Measurements from ENCODE around the gene TTLL9.

Gene TTLL9

DNA sequence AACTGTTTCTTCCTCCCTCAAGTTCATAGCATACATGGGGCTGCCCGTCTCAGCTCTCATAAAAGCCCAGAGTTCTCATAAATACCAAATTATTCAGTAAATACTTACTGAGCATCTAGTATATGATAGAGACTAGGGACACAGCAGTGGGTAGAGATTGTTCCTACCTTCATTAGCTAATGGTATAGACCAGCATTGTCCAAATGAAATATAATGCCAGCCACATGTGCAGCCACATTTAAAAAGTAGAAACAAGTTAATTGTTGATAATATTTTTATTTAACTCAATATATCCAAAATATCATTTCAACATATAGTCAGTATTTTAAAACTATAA lies 1.2 kb downstream of the TTLL9 start:
- Histone ChIP-seq H3K4me1 (ENCODE audit: control insufficient read depth, insufficient read depth, low read length) (no peaks in the 10 kb centered on the region), H3K9ac (ENCODE audit: low read depth, low read length) (no peak overlapping the region), H3K27ac (ENCODE audit: low read depth, low read length) (no peak overlapping the region), H3K4me3 (ENCODE audit: low read depth, low read length) (no peak overlapping the region), H3K9me3 (ENCODE audit: control insufficient read depth, insufficient read depth, low read length) (no peaks in the 10 kb centered on the region), H3K36me3 (ENCODE audit: control insufficient read depth, insufficient read depth, low read length) (no peaks in the 10 kb centered on the region), H3K27me3 (ENCODE audit: control insufficient read depth, insufficient read depth, low read length) (peaks cover 39% of the 10 kb centered on the region)

- peaks cover 39% of the 10 kb centered on the region for H3K27me3 ChIP-seq (ENCODE audit: control insufficient read depth, insufficient read depth, low read length)
- no peak overlapping the region for H3K27ac ChIP-seq (ENCODE audit: low read depth, low read length)
- H3K9ac ChIP-seq (ENCODE audit: low read depth, low read length), result no peak overlapping the region
- no peaks in the 10 kb centered on the region for H3K9me3 ChIP-seq (ENCODE audit: control insufficient read depth, insufficient read depth, low read length)
- no peaks in the 10 kb centered on the region for H3K4me1 ChIP-seq (ENCODE audit: control insufficient read depth, insufficient read depth, low read length)
- no peak overlapping the region for H3K4me3 ChIP-seq (ENCODE audit: low read depth, low read length)
- no peaks in the 10 kb centered on the region for H3K36me3 ChIP-seq (ENCODE audit: control insufficient read depth, insufficient read depth, low read length)
Observed at GRCh38 chr20:31872406-31872805, 2.0 kb downstream of the TTLL9 start.

DNA sequence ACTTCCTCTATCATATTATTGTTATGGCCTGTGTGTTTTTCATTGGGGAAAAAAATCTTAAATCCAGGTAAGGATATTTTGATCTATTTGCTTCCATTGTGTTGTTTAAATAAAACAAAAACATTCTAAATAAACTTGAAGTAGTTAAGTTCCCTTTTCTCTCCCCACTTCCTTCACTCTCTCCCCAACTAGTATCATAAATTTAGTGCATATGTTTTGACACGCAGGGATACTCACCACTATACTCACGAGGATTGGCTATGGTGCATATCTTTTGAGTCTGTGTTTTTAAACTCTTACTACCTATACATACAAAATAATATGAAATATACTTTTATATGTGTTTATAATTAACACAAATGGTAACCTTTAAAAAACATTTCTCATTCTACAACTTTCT lies 5.2 kb downstream of the TTLL9 start:
- no peak overlapping the region for H3K4me3 ChIP-seq (ENCODE audit: low read depth, low read length)
- H3K27me3 ChIP-seq (ENCODE audit: control insufficient read depth, insufficient read depth, low read length), result peaks cover 18% of the 10 kb centered on the region
- no peaks in the 10 kb centered on the region for H3K36me3 ChIP-seq (ENCODE audit: control insufficient read depth, insufficient read depth, low read length)
- H3K9me3 ChIP-seq (ENCODE audit: control insufficient read depth, insufficient read depth, low read length), result no peaks in the 10 kb centered on the region
- no peaks in the 10 kb centered on the region for H3K4me1 ChIP-seq (ENCODE audit: control insufficient read depth, insufficient read depth, low read length)
- no peak overlapping the region for H3K9ac ChIP-seq (ENCODE audit: low read depth, low read length)
- no peak overlapping the region for H3K27ac ChIP-seq (ENCODE audit: low read depth, low read length)

DNA sequence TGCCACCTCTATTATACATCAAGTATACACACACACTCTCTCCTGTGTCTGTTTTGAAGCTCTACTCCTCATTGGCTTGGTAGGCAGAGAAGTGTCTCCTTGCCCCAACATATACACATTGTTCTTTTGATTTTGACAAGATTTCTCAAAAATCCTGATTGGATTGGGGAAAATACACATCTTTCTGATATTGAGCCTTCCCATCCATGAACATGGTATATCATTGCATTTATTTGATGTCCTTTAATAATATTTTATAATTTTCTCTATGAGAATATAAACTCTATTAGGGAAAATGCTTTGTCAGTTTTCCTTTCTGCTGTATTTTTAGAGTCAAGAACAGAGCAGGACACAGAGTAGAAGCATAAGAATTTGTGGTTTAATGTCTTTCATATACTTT lies 7.2 kb downstream of the TTLL9 start:
- Histone ChIP-seq H3K27ac (ENCODE audit: low read depth, low read length) (no peak overlapping the region), H3K9ac (ENCODE audit: low read depth, low read length) (no peak overlapping the region), H3K27me3 (ENCODE audit: control insufficient read depth, insufficient read depth, low read length) (peaks cover 3% of the 10 kb centered on the region)

DNA sequence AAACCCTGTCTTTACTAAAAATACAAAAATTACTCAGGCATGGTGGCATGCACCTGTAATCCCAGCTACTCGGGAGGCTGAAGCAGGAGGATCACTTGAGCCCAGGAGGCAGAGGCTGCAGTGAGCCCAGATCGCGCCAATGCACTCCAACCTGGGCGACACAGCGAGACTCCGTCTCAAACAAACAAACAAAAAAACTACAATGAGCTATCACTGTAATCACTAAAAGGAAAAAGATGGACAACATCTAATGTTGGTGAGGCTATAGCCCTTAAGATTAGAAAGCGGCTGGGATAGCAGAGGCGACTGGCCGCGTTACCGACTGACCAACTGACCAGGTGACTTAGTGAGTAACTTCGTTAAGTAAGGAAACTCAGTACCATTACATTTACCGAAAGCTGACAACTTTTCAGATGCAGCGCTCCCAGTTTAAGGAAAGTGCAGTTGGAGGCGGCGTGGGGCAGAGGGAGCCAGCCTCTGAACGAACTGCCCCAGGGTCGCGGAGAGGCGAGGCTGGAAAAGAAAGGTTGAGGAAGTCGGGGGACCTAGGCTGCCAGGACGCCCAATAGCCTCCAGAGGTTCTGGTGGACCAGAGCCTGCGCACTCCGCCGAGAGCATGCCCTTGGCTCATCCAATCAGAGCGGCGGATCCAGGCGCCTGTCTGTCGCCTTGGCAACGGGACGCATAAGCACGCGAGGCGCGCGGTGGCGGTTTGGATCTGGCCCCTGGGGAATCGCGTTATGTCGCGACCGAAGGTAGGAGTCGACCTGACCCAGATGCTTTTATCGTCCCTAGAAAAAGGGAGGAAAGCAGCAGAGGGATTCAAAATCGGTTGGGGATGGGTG lies 8.9 kb downstream of the TTLL9 start:
- no peaks in the 10 kb centered on the region for H3K9me3 ChIP-seq (ENCODE audit: control insufficient read depth, insufficient read depth, low read length)
- no peaks in the 10 kb centered on the region; the same call in 1 of the 2 replicates for H3K27me3 ChIP-seq (ENCODE audit: control insufficient read depth, insufficient read depth, low read length)
- H3K36me3 ChIP-seq (ENCODE audit: control insufficient read depth, insufficient read depth, low read length), result no peaks in the 10 kb centered on the region
- no peaks in the 10 kb centered on the region for H3K4me1 ChIP-seq (ENCODE audit: control insufficient read depth, insufficient read depth, low read length)
- peak overlapping the region; percentile 15; the same call in 1 of the 2 replicates for H3K9ac ChIP-seq (ENCODE audit: low read depth, low read length)
- peak overlapping the region; percentile 65 for H3K4me3 ChIP-seq (ENCODE audit: low read depth, low read length)
- peak overlapping the region; percentile 62 for H3K27ac ChIP-seq (ENCODE audit: low read depth, low read length)

More for the DNA sequence above, 7.2 kb downstream of the TTLL9 start:
- no peaks in the 10 kb centered on the region for H3K36me3 ChIP-seq (ENCODE audit: control insufficient read depth, insufficient read depth, low read length)
- no peak overlapping the region for H3K4me3 ChIP-seq (ENCODE audit: low read depth, low read length)
- no peaks in the 10 kb centered on the region for H3K9me3 ChIP-seq (ENCODE audit: control insufficient read depth, insufficient read depth, low read length)
- no peaks in the 10 kb centered on the region for H3K4me1 ChIP-seq (ENCODE audit: control insufficient read depth, insufficient read depth, low read length)

- Histone ChIP-seq H3K9ac (ENCODE audit: low read depth, low read length) (no peak overlapping the region), H3K27ac (ENCODE audit: low read depth, low read length) (no peak overlapping the region), H3K9me3 (ENCODE audit: control insufficient read depth, insufficient read depth, low read length) (no peaks in the 10 kb centered on the region), H3K4me3 (ENCODE audit: low read depth, low read length) (no peak overlapping the region), H3K36me3 (ENCODE audit: control insufficient read depth, insufficient read depth, low read length) (no peaks in the 10 kb centered on the region), H3K4me1 (ENCODE audit: control insufficient read depth, insufficient read depth, low read length) (no peaks in the 10 kb centered on the region; the same call in 1 of the 2 replicates), H3K27me3 (ENCODE audit: control insufficient read depth, insufficient read depth, low read length) (no peaks in the 10 kb centered on the region; the same call in 1 of the 2 replicates)
Observed at GRCh38 chr20:31881945-31882344, 11.5 kb downstream of the TTLL9 start.

DNA sequence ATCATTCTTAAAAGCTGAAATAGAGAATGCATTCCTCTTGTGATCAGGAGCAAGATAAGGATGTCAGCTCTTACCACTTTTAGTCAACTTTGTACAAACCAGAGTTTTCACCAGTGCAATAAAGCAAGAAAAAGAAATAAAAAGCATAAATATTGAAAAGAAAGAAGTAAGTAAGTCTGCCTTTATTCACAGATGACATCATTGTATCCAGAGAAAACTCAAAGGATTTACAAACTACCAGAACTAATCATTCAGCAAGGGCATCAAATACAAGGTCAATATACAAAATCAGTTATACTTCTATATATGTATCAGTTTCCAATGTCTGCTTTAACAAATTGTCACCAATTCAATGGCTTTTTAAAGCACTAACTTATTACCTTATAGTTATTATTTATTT lies 13.4 kb downstream of the TTLL9 start:
- no peaks in the 10 kb centered on the region; the same call in 1 of the 2 replicates for H3K4me1 ChIP-seq (ENCODE audit: control insufficient read depth, insufficient read depth, low read length)
- no peak overlapping the region for H3K9ac ChIP-seq (ENCODE audit: low read depth, low read length)
- no peak overlapping the region for H3K4me3 ChIP-seq (ENCODE audit: low read depth, low read length)
- H3K36me3 ChIP-seq (ENCODE audit: control insufficient read depth, insufficient read depth, low read length), result no peaks in the 10 kb centered on the region
- H3K27ac ChIP-seq (ENCODE audit: low read depth, low read length), result no peak overlapping the region
- H3K9me3 ChIP-seq (ENCODE audit: control insufficient read depth, insufficient read depth, low read length), result no peaks in the 10 kb centered on the region
- H3K27me3 ChIP-seq (ENCODE audit: control insufficient read depth, insufficient read depth, low read length), result no peaks in the 10 kb centered on the region

DNA sequence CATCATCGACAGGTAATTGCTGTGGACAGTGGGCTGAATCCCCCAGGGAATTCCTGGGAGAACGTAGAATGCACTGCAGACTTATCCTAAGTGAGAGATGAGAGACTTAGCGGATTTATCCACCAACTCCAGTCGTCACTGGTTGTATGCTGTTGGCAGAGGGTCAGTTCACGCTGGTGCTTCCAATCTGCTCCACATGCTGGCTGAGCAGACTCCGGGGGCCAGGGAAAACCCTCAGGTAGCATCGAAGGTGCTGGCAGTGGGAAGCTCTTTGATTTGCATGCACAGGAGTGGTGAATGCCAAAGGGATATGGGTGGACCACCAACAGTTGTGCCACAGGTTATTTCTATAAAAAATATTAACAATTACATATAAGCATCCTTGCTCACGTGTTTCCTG lies 20.2 kb downstream of the TTLL9 start:
- Histone ChIP-seq H3K9ac (ENCODE audit: low read depth, low read length) (no peak overlapping the region), H3K27ac (ENCODE audit: low read depth, low read length) (no peak overlapping the region), H3K4me1 (ENCODE audit: control insufficient read depth, insufficient read depth, low read length) (no peaks in the 10 kb centered on the region; the same call in 1 of the 2 replicates), H3K36me3 (ENCODE audit: control insufficient read depth, insufficient read depth, low read length) (no peaks in the 10 kb centered on the region), H3K27me3 (ENCODE audit: control insufficient read depth, insufficient read depth, low read length) (no peaks in the 10 kb centered on the region), H3K4me3 (ENCODE audit: low read depth, low read length) (no peak overlapping the region), H3K9me3 (ENCODE audit: control insufficient read depth, insufficient read depth, low read length) (no peaks in the 10 kb centered on the region)

DNA sequence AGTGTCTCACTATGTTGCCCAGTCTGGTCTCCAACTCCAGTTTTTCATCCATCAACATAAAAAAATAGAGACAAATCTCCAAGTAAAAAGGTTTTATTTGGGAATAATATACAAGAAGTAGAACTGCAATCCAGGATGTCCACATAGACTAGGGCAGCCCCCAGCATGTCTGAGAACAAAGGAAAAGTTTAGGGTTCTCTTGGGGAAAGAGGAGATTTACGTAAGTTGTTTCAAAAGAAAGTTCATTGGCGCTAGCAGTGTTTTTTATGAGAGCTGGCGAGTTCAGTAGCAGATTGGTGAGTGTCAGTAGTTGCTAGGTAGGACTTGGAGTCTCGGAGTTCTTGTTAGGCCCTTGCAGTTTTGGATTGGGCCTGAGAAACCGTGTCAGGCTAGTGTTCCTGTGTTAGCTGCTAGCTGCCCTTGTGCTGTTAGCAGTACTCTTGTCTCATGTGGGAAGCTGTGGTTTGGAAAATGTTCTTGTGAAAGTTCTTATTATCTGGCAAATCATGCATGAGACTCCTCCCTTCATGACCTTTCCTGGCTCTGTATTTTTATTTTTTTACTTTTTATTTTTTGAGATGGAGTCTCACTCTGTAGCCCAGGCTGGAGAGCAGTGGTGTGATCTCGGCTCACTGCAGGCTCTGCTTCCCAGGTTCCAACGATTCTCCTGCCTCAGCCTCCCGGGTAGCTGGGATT lies 24.7 kb downstream of the TTLL9 start:
- H3K27ac ChIP-seq (ENCODE audit: low read depth, low read length), result no peak overlapping the region
- no peaks in the 10 kb centered on the region for H3K9me3 ChIP-seq (ENCODE audit: control insufficient read depth, insufficient read depth, low read length)
- H3K9ac ChIP-seq (ENCODE audit: low read depth, low read length), result no peak overlapping the region
- H3K27me3 ChIP-seq (ENCODE audit: control insufficient read depth, insufficient read depth, low read length), result no peaks in the 10 kb centered on the region
- no peaks in the 10 kb centered on the region for H3K36me3 ChIP-seq (ENCODE audit: control insufficient read depth, insufficient read depth, low read length)
- H3K4me3 ChIP-seq (ENCODE audit: low read depth, low read length), result no peak overlapping the region
- no peaks in the 10 kb centered on the region for H3K4me1 ChIP-seq (ENCODE audit: control insufficient read depth, insufficient read depth, low read length)

GRCh38 chr20:31896049-31896448 lies 25.6 kb downstream of the TTLL9 start:
- no peaks in the 10 kb centered on the region for H3K4me1 ChIP-seq (ENCODE audit: control insufficient read depth, insufficient read depth, low read length)
- no peaks in the 10 kb centered on the region for H3K9me3 ChIP-seq (ENCODE audit: control insufficient read depth, insufficient read depth, low read length)
- H3K36me3 ChIP-seq (ENCODE audit: control insufficient read depth, insufficient read depth, low read length), result no peaks in the 10 kb centered on the region
- no peaks in the 10 kb centered on the region for H3K27me3 ChIP-seq (ENCODE audit: control insufficient read depth, insufficient read depth, low read length)
- no peak overlapping the region for H3K9ac ChIP-seq (ENCODE audit: low read depth, low read length)
- H3K4me3 ChIP-seq (ENCODE audit: low read depth, low read length), result no peak overlapping the region
- H3K27ac ChIP-seq (ENCODE audit: low read depth, low read length), result no peak overlapping the region

DNA sequence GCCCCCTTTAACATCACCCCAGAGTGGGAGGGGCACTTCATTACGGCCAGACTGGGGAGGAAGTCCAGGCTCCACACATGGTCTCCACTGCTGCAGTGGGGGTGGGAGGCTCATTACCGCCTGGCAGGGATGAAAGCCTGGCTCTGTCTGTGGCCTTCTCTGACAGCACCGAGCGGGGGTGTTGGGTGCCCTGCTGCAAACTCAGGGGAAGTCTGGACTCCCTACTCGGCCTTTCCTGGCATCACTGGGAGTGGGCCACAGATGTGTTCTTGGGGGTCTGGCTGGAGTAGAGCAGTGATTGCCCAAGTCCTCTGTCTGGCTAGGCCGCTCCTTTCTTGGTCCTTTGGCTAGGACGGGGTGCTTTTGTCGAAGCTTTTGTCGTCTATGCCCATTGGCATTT lies 27.1 kb downstream of the TTLL9 start:
- no peaks in the 10 kb centered on the region for H3K36me3 ChIP-seq (ENCODE audit: control insufficient read depth, insufficient read depth, low read length)
- H3K9me3 ChIP-seq (ENCODE audit: control insufficient read depth, insufficient read depth, low read length), result no peaks in the 10 kb centered on the region
- H3K4me1 ChIP-seq (ENCODE audit: control insufficient read depth, insufficient read depth, low read length), result no peaks in the 10 kb centered on the region

More for the DNA sequence above, 27.1 kb downstream of the TTLL9 start:
- no peak overlapping the region for H3K9ac ChIP-seq (ENCODE audit: low read depth, low read length)
- no peaks in the 10 kb centered on the region for H3K27me3 ChIP-seq (ENCODE audit: control insufficient read depth, insufficient read depth, low read length)
- no peak overlapping the region for H3K4me3 ChIP-seq (ENCODE audit: low read depth, low read length)
- H3K27ac ChIP-seq (ENCODE audit: low read depth, low read length), result no peak overlapping the region
